ENCODE data around the gene CLDN6. TPM values are rescaled to one million over a fixed set of nuclear protein-coding genes. Genes with fewer than 3 reads are reported as not detected.

Gene CLDN6, protein sequence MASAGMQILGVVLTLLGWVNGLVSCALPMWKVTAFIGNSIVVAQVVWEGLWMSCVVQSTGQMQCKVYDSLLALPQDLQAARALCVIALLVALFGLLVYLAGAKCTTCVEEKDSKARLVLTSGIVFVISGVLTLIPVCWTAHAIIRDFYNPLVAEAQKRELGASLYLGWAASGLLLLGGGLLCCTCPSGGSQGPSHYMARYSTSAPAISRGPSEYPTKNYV
- total RNA-seq (ENCODE audit: unreplicated experiment), result 31.1 TPM
- long read RNA-seq, partial matches to known transcripts, result 0 of 4 reads
- long read RNA-seq, other reads (novel, unspliced or antisense), result 0 of 4 reads

- TF ChIP-seq CTCF (IDR thresholded peaks at IDR 0.05; ENCODE audit: partially characterized antibody, unreplicated experiment), result peak; percentile 70
- Mint-ChIP-seq H3K36me3 (ENCODE audit: unreplicated experiment) (no peaks in the 10 kb centered on the region), H3K27ac (ENCODE audit: unreplicated experiment) (peak within 1 kb of the TSS; percentile 78), H3K9me3 (ENCODE audit: unreplicated experiment) (peaks cover 2% of the 10 kb centered on the region), H3K27me3 (ENCODE audit: unreplicated experiment) (peaks cover 19% of the 10 kb centered on the region), H3K4me3 (ENCODE audit: unreplicated experiment) (peak within 1 kb of the TSS; percentile 90), H3K4me1 (ENCODE audit: low read depth, unreplicated experiment) (peaks cover 9% of the 10 kb centered on the region)
- peak; percentile 90 for DNase-seq
These were observed at the start of gene CLDN6 for GRCh38 chr16:3017794-3018506. Gene CLDN6 (minus strand): TSS chr16:3018183. CDS start chr16:3016021, 2,162 bp downstream.

GRCh38 chr16:3066440-3066748 is 48.4 kb upstream of the CLDN6 start:
- no peak for TF ChIP-seq CTCF (IDR thresholded peaks at IDR 0.05; ENCODE audit: partially characterized antibody, unreplicated experiment)
- H3K4me1 Mint-ChIP-seq (ENCODE audit: low read depth, unreplicated experiment), result no peaks in the 10 kb centered on the region
- H3K9me3 Mint-ChIP-seq (ENCODE audit: unreplicated experiment), result peaks cover 4% of the 10 kb centered on the region
- no peak overlapping the region for H3K4me3 Mint-ChIP-seq (ENCODE audit: unreplicated experiment)
- DNase-seq, result no peak
- no peak overlapping the region for H3K27ac Mint-ChIP-seq (ENCODE audit: unreplicated experiment)
- no peaks in the 10 kb centered on the region for H3K36me3 Mint-ChIP-seq (ENCODE audit: unreplicated experiment)
- H3K27me3 Mint-ChIP-seq (ENCODE audit: unreplicated experiment), result peaks cover 1% of the 10 kb centered on the region

GRCh38 chr16:3065742-3066439 is 47.9 kb upstream of the CLDN6 start:
- no peak for TF ChIP-seq CTCF (IDR thresholded peaks at IDR 0.05; ENCODE audit: partially characterized antibody, unreplicated experiment)
- DNase-seq, result no peak
- peaks cover 1% of the 10 kb centered on the region for H3K27me3 Mint-ChIP-seq (ENCODE audit: unreplicated experiment)
- no peaks in the 10 kb centered on the region for H3K36me3 Mint-ChIP-seq (ENCODE audit: unreplicated experiment)
- peaks cover 4% of the 10 kb centered on the region for H3K9me3 Mint-ChIP-seq (ENCODE audit: unreplicated experiment)
- no peak overlapping the region for H3K27ac Mint-ChIP-seq (ENCODE audit: unreplicated experiment)
- no peak overlapping the region for H3K4me3 Mint-ChIP-seq (ENCODE audit: unreplicated experiment)
- H3K4me1 Mint-ChIP-seq (ENCODE audit: low read depth, unreplicated experiment), result no peaks in the 10 kb centered on the region

GRCh38 chr16:3065069-3065741 is 47.2 kb upstream of the CLDN6 start, which contains the start of gene IL32:
Gene IL32 (plus strand): TSS chr16:3065640. CDS start chr16:3065812, 172 bp downstream.
- no peak for DNase-seq
- no peak within 1 kb of the TSS for H3K27ac Mint-ChIP-seq (ENCODE audit: unreplicated experiment)
- H3K4me1 Mint-ChIP-seq (ENCODE audit: low read depth, unreplicated experiment), result no peaks in the 10 kb centered on the region
- no peak within 1 kb of the TSS for H3K4me3 Mint-ChIP-seq (ENCODE audit: unreplicated experiment)
- no peak for TF ChIP-seq CTCF (IDR thresholded peaks at IDR 0.05; ENCODE audit: partially characterized antibody, unreplicated experiment)
- H3K36me3 Mint-ChIP-seq (ENCODE audit: unreplicated experiment), result no peaks in the 10 kb centered on the region
- peaks cover 1% of the 10 kb centered on the region for H3K27me3 Mint-ChIP-seq (ENCODE audit: unreplicated experiment)
- peaks cover 5% of the 10 kb centered on the region for H3K9me3 Mint-ChIP-seq (ENCODE audit: unreplicated experiment)

Measured in glutamatergic neuron (in vitro differentiated cells).